Heart left ventricle (tissue), 16 donors: ENCODE data around the gene TMEM138. TPM values are rescaled to one million over a fixed set of nuclear protein-coding genes. Genes with fewer than 3 reads are reported as not detected.

Experiments
- ATAC-seq, 4 donors: fragments of 200-7000 bp; cut with Tn5 transposase; one replicate each; pipeline ENCODE4 v1.9.1; 2020 to 2022; ENCODE audit warnings: moderate library complexity in 4 of 4, mild to moderate bottlenecking in 3 of 4, moderate number of reproducible peaks in 1 of 4
- DNase-seq, 5 donors: peaks; one replicate each; pipeline ENCODE4 v3.0.0-alpha.2; 2020
- H3K27ac ChIP-seq, 12 donors: fragments of 200-600 bp; sonication (generic) in 4 of 12; one replicate each; pipeline versions ENCODE4 v1.5.0 to v1.8.0; 2016 to 2022; ENCODE audit warnings: mild to moderate bottlenecking in 2 of 12
- H3K27me3 ChIP-seq, 9 donors: fragments of 200-600 bp; sonication (generic) in 2 of 9; one replicate each; pipeline versions ENCODE4 v1.5.1 to v1.8.0; 2016 to 2022; ENCODE audit warnings: mild to moderate bottlenecking in 3 of 9
- H3K36me3 ChIP-seq, 9 donors: fragments of 200-600 bp; sonication (generic) in 2 of 9; one replicate each; pipeline versions ENCODE4 v1.5.0 to v1.8.0; 2018 to 2022; ENCODE audit warnings: mild to moderate bottlenecking in 2 of 9
- H3K4me1 ChIP-seq, 12 donors: fragments of 200-600 bp; sonication (generic) in 4 of 12; one replicate each; pipeline versions ENCODE4 v1.5.0 to v1.8.0; 2016 to 2022; ENCODE audit warnings: mild to moderate bottlenecking in 3 of 12
- H3K4me3 ChIP-seq, 12 donors: fragments of 200-600 bp; sonication (generic) in 4 of 12; one replicate each; pipeline versions ENCODE4 v1.5.0 to v1.8.0; 2017 to 2022; ENCODE audit warnings: mild to moderate bottlenecking in 9 of 12, moderate library complexity in 4 of 12
- H3K9me3 ChIP-seq, 12 donors: fragments of 200-600 bp; sonication (generic) in 4 of 12; one replicate each; pipeline versions ENCODE4 v1.5.0 to v1.8.0; 2016 to 2022; ENCODE audit warnings: mild to moderate bottlenecking in 1 of 12
- CTCF ChIP-seq, 12 donors: fragments of 200-600 bp; sonication (generic) in 4 of 12; IDR thresholded peaks; one replicate each; pipeline versions ENCODE4 v1.5.0 to v1.8.0; 2018 to 2022; ENCODE audit warnings: antibody characterized with exemption in 12 of 12, mild to moderate bottlenecking in 5 of 12
- POLR2A ChIP-seq, 2 donors: fragments of 450-650 bp; IDR thresholded peaks; one replicate each; pipeline ENCODE4 v1.6.1; 2017; ENCODE audit warnings: antibody characterized with exemption in 2 of 2, mild to moderate bottlenecking in 2 of 2, moderate library complexity in 2 of 2
- WGBS, 4 donors: extraction: QIAGEN DNeasy Blood & Tissue Kit in 2 of 4; methylation state at CpG; one replicate each; pipeline versions ENCODE4 v1.1.5 to v1.1.7; 2013 to 2018; 5-methylcytosine and 5-hydroxymethylcytosine counted together
- intact Hi-C, 10 donors: fragments of 100-400 bp; cut with DNase I; formaldehyde crosslinking; loops; one replicate each; pipeline versions ENCODE4 v1.11.1 to v1.14.2; 2022
- polyA plus RNA-seq, 2 donors: library from polyadenylated mRNA; stranded (reverse); fragments of 200-250 nt; gene quantifications; one replicate each; pipeline ENCODE4 v1.2.3, GENCODE V29; 2013
- total RNA-seq, 9 donors: library from RNA; depleted of rRNA in 2 of 9; stranded (reverse); fragments of >200 nt in 2 of 9; fragmentation: NEBNext Ultra II Directional in 3 of 9; extraction: Animal tissue kit (Norgen Biotek cat#: 25700) in 3 of 9; gene quantifications; one replicate each; pipeline versions ENCODE4 v1.1.0 to v1.2.4, GENCODE V29; 2016 to 2023
- donor health status: ischemic (EF 13 %, LVEDD 7.1; RV severe dilation, severe dysfunction).
- donor health status: healthy with polysubstance abuse.
- donor health status: DM: no; HTN: yes; CAD: no.
- donor health status: DM: no; HTN: no; CAD: no.
- donor health status: ischemic (EF 25% LVEDD 6.9; RV normal size, moderate dysfunction).
- donor health status: ischemic (EF 25% LVEDD 5.7; RV mildly dilated, moderate dysfunction).
- donor health status: healthy.
- donor health status: DM: yes; HTN: yes; CAD: no.
- donor health status: ischemic (EF 35%, LVEDD 5.7; RV mildly dilated, moderate dysfunction).
- donor health status: nonischemic (EF 11% LVEDD 7.7; RV severe dilation, severe dysfunction).
- donor health status: DM: yes; HTN: yes; CAD: no.
- donor health status: PGD.
- donor health status: ischemic (EF 29% LVEDD 5.4; RV normal size, mild dysfunction).
- donor health status: nonischemic (EF 23%, LVEDD 6.1; RV moderate dilation, normal function).

TMEM138 gene
- total and polyA plus RNA-seq, 11 donors: 15.7 to 29.3 (median 19.2) TPM

- H3K36me3 ChIP-seq: peaks cover 0 to 22% (median 7%) of the 10 kb centered on the region in 9 donors
Observed at GRCh38 chr11:61341706-61342105, 20.5 kb upstream of the TMEM138 start.

DNA sequence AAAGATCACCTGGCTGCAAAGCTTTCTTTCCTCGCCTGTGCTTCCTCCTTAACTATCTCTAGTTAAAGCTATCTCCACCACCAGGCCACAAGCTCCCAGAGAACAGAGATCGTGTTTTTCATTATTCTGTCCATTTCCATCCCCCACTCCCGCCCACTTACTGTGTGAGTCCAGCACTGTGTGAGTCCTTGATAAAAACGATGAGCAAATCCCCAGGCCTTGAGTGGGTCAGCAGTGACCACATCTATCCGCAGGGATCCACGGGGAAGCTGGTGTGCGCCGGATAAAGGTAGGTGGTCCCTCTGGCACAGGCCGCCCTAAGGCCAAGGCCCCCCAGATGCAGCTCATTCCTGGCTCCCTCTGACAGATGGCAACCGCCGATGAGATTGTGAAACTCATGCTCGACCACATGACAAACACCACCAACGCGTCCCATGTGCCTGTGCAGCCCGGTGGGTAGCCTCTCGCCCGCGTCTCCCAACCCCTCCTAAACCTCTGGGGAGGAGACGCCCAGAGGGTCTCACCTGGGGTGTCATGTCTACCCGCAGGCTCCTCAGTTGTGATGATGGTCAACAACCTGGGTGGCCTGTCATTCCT lies 19.9 kb upstream of the TMEM138 start:
- H3K9me3 ChIP-seq: no peaks in the 10 kb centered on the region
- H3K27ac ChIP-seq: no peak overlapping the region
- H3K4me1 ChIP-seq: no peaks in the 10 kb centered on the region
- ATAC-seq (no peak), DNase-seq (peak in 1 of 5 donors; percentile 10)
- intact Hi-C loops: no loop called here
- TF ChIP-seq CTCF (IDR thresholded peaks at IDR 0.05) (no peak), POLR2A (IDR thresholded peaks at IDR 0.05) (no peak)
- H3K4me3 ChIP-seq: no peak overlapping the region
- no peaks in the 10 kb centered on the region for H3K27me3 ChIP-seq
- 89 to 96% (median 92%) methylated on average over 13 to 20 of the region's 20 CpGs for WGBS, 4 donors
- peaks cover 0 to 22% (median 7%) of the 10 kb centered on the region in 9 donors for H3K36me3 ChIP-seq

More at GRCh38 chr11:61341706-61342105, 20.5 kb upstream of the TMEM138 start:
- Histone ChIP-seq H3K4me1 (no peaks in the 10 kb centered on the region), H3K4me3 (no peak overlapping the region), H3K27ac (no peak overlapping the region), H3K9me3 (no peaks in the 10 kb centered on the region), H3K27me3 (no peaks in the 10 kb centered on the region)
- DNase-seq (no peak), ATAC-seq (no peak)
- intact Hi-C loops: no loop called here
- 93 to 97% (median 95%) methylated on average over 4 of the region's 4 CpGs for WGBS, 4 donors
- TF ChIP-seq POLR2A (IDR thresholded peaks at IDR 0.05): no peak
- TF ChIP-seq CTCF (IDR thresholded peaks at IDR 0.05): no peak

GRCh38 chr11:61343792-61344745 lies 18.1 kb upstream of the TMEM138 start:
- WGBS, 4 donors: 93 to 96% (median 95%) methylated on average over 26 to 29 of the region's 29 CpGs
- peaks cover 0 to 33% (median 10%) of the 10 kb centered on the region in 9 donors for H3K36me3 ChIP-seq
- H3K9me3 ChIP-seq: no peaks in the 10 kb centered on the region
- peaks cover 0 to 11% (median 0%) of the 10 kb centered on the region in 12 donors for H3K4me1 ChIP-seq
- no peaks in the 10 kb centered on the region for H3K27me3 ChIP-seq
- ATAC-seq: no peak
- no peak for TF ChIP-seq POLR2A (IDR thresholded peaks at IDR 0.05)
- no peak for TF ChIP-seq CTCF (IDR thresholded peaks at IDR 0.05)
- peak in 1 of 5 donors; percentile 21 for DNase-seq
- H3K27ac ChIP-seq: no peak overlapping the region
- H3K4me3 ChIP-seq: no peak overlapping the region
- intact Hi-C loops: no loop called here

GRCh38 chr11:61345170-61345610 lies 17.0 kb upstream of the TMEM138 start:
- Histone ChIP-seq H3K27me3 (no peaks in the 10 kb centered on the region), H3K4me3 (no peak overlapping the region), H3K36me3 (peaks cover 0 to 39% (median 20%) of the 10 kb centered on the region in 9 donors), H3K27ac (no peak overlapping the region), H3K9me3 (no peaks in the 10 kb centered on the region), H3K4me1 (peaks cover 0 to 11% (median 0%) of the 10 kb centered on the region in 12 donors)
- intact Hi-C loops: no loop called here
- TF ChIP-seq POLR2A (IDR thresholded peaks at IDR 0.05) (no peak), CTCF (IDR thresholded peaks at IDR 0.05) (no peak)
- 57 to 83% (median 71%) methylated on average over 1 to 4 of the region's 4 CpGs for WGBS, 4 donors
- ATAC-seq (no peak), DNase-seq (peak in 1 of 5 donors; percentile 18)
